Measurements from ENCODE around the gene CELF2. TPM values are rescaled to one million over a fixed set of nuclear protein-coding genes. Genes with fewer than 3 reads are reported as not detected.

CELF2 gene
- total RNA-seq, 2 experiments from 2014 or later = 197 to 205 TPM

GRCh38 chr10:11293332-11293731 is 275.7 kb downstream of the CELF2 start:
- Histone ChIP-seq H3K9me3 (ENCODE audit: control insufficient read depth in 1 of 2, insufficient read depth in 1 of 2, low read length in 2 of 2) (no peaks in the 10 kb centered on the region), H3K27ac (ENCODE audit: low read depth in 1 of 2, low read length in 2 of 2) (no peak overlapping the region), H3K27me3 (ENCODE audit: control insufficient read depth in 1 of 2, insufficient read depth in 2 of 2, low read length in 2 of 2) (no peaks in the 10 kb centered on the region), H3K4me1 (ENCODE audit: insufficient read depth, low read length) (peaks cover 6% of the 10 kb centered on the region), H3K4me3 (ENCODE audit: low read length) (no peak overlapping the region), H3K36me3 (ENCODE audit: insufficient read depth, low read length) (peaks cover 100% of the 10 kb centered on the region)
- intact Hi-C loops (cut with DNase I, micrococcal nuclease) = no loop called here
- Mint-ChIP-seq H3K36me3 (ENCODE audit: low read depth) (no peaks in the 10 kb centered on the region), H3K27ac (peak overlapping the region; percentile 73), H3K4me1 (ENCODE audit: low read depth) (peaks cover 30% of the 10 kb centered on the region), H3K4me3 (no peak overlapping the region), H3K9me3 (no peaks in the 10 kb centered on the region), H3K27me3 (no peaks in the 10 kb centered on the region)
- ChIA-PET CTCF (no interaction called here), POLR2A (interaction anchor here (1.1 kb wide), 1 partner anchor 21 kb away, joined by 3 read pairs; no protein-coding TSS in a partner anchor)
- DNase-seq (no peak), ATAC-seq (ENCODE audit: poor library complexity) (no peak)
- no peak for TF ChIP-seq CTCF (IDR thresholded peaks at IDR 0.05)

- Histone ChIP-seq H3K27me3 (ENCODE audit: control insufficient read depth in 1 of 2, insufficient read depth in 2 of 2, low read length in 2 of 2) (no peaks in the 10 kb centered on the region), H3K4me3 (ENCODE audit: low read length) (no peak overlapping the region), H3K4me1 (ENCODE audit: insufficient read depth, low read length) (peaks cover 6% of the 10 kb centered on the region), H3K27ac (ENCODE audit: low read depth in 1 of 2, low read length in 2 of 2) (no peak overlapping the region), H3K9me3 (ENCODE audit: control insufficient read depth in 1 of 2, insufficient read depth in 1 of 2, low read length in 2 of 2) (peaks cover 0 to 3% of the 10 kb centered on the region in 2 experiments), H3K36me3 (ENCODE audit: insufficient read depth, low read length) (peaks cover 100% of the 10 kb centered on the region)
- ChIA-PET CTCF (no interaction called here), POLR2A (no interaction called here)
- Mint-ChIP-seq H3K9me3 (no peaks in the 10 kb centered on the region), H3K36me3 (ENCODE audit: low read depth) (no peaks in the 10 kb centered on the region), H3K27ac (peak overlapping the region; percentile 73), H3K27me3 (no peaks in the 10 kb centered on the region), H3K4me1 (ENCODE audit: low read depth) (peaks cover 19% of the 10 kb centered on the region), H3K4me3 (no peak overlapping the region)
- intact Hi-C loops (cut with DNase I, micrococcal nuclease) = no loop called here
- no peak for DNase-seq
- TF ChIP-seq CTCF (IDR thresholded peaks at IDR 0.05) = no peak
- ATAC-seq (ENCODE audit: poor library complexity) = no peak
Observed at GRCh38 chr10:11294831-11295450, 277.3 kb downstream of the CELF2 start.

GRCh38 chr10:11295492-11295891 is 277.8 kb downstream of the CELF2 start:
- Mint-ChIP-seq H3K27me3 (no peaks in the 10 kb centered on the region), H3K4me3 (no peak overlapping the region), H3K36me3 (ENCODE audit: low read depth) (no peaks in the 10 kb centered on the region), H3K9me3 (no peaks in the 10 kb centered on the region), H3K27ac (peak overlapping the region; percentile 73), H3K4me1 (ENCODE audit: low read depth) (peaks cover 14% of the 10 kb centered on the region)
- no peak overlapping the region for H3K4me3 ChIP-seq (ENCODE audit: low read length)
- peaks cover 6% of the 10 kb centered on the region for H3K4me1 ChIP-seq (ENCODE audit: insufficient read depth, low read length)
- TF ChIP-seq CTCF (IDR thresholded peaks at IDR 0.05) = no peak
- intact Hi-C loops (cut with DNase I, micrococcal nuclease) = no loop called here
- POLR2A ChIA-PET = no interaction called here
- ATAC-seq (ENCODE audit: poor library complexity) (no peak), DNase-seq (no peak)
- peaks cover 100% of the 10 kb centered on the region for H3K36me3 ChIP-seq (ENCODE audit: insufficient read depth, low read length)
- H3K27ac ChIP-seq (ENCODE audit: low read depth in 1 of 2, low read length in 2 of 2) = no peak overlapping the region
- H3K27me3 ChIP-seq (ENCODE audit: control insufficient read depth in 1 of 2, insufficient read depth in 2 of 2, low read length in 2 of 2) = no peaks in the 10 kb centered on the region
- CTCF ChIA-PET = no interaction called here
- peaks cover 0 to 3% of the 10 kb centered on the region in 2 experiments for H3K9me3 ChIP-seq (ENCODE audit: control insufficient read depth in 1 of 2, insufficient read depth in 1 of 2, low read length in 2 of 2)
